DMS114 treated with DMSO at 0.1 percent for 48 hours (cell line): Measurements from ENCODE around the gene SLC4A9.
"Not testable (repeated sequence)": the region's sequence is repeated elsewhere in the genome, so short reads cannot be mapped to it uniquely, and the experiment has no call there.

Experiments
- DNase-seq: peaks from one replicate; lab custom pipeline; 2025; ENCODE audit not compliant: unreplicated experiment; lab: John Stamatoyannopoulos, UW

The SLC4A9 gene

GRCh38 chr5:140393738-140394137 lies 33.7 kb downstream of the SLC4A9 start:
- no peak for DNase-seq

- no peak for DNase-seq
Observed at GRCh38 chr5:140398379-140398811, 38.4 kb downstream of the SLC4A9 start.

GRCh38 chr5:140399979-140400729 lies 40.2 kb downstream of the SLC4A9 start:
- DNase-seq = no peak

GRCh38 chr5:140400730-140401361 lies 40.9 kb downstream of the SLC4A9 start:
- DNase-seq = peak; percentile 96

- peak; percentile 99 for DNase-seq
Observed at GRCh38 chr5:140401362-140402257, 41.6 kb downstream of the SLC4A9 start, which contains the start of gene ANKHD1. TSS of gene ANKHD1 (plus strand) at chr5:140401833. CDS start at chr5:140401968, 135 bp downstream.

- DNase-seq = peak; percentile 80
Observed at GRCh38 chr5:140402258-140403074, 42.5 kb downstream of the SLC4A9 start.

GRCh38 chr5:140403613-140404012 lies 43.6 kb downstream of the SLC4A9 start:
- DNase-seq = no peak

- DNase-seq = no peak
Observed at GRCh38 chr5:140408750-140409241, 48.8 kb downstream of the SLC4A9 start.

- no peak for DNase-seq
Observed at GRCh38 chr5:140413230-140413629, 53.2 kb downstream of the SLC4A9 start.

- no peak for DNase-seq
Observed at GRCh38 chr5:140417235-140417634, 57.2 kb downstream of the SLC4A9 start.

GRCh38 chr5:140418862-140419520 lies 59.0 kb downstream of the SLC4A9 start:
- no peak for DNase-seq

- no peak for DNase-seq
Observed at GRCh38 chr5:140420226-140420570, 60.2 kb downstream of the SLC4A9 start.

GRCh38 chr5:140420665-140421361 lies 60.8 kb downstream of the SLC4A9 start:
- no peak for DNase-seq

- DNase-seq = not testable (repeated sequence)
Observed at GRCh38 chr5:140421375-140421774, 61.4 kb downstream of the SLC4A9 start.

GRCh38 chr5:140423609-140424008 lies 63.6 kb downstream of the SLC4A9 start:
- DNase-seq = no peak

- DNase-seq = no peak
Observed at GRCh38 chr5:140424135-140424534, 64.1 kb downstream of the SLC4A9 start.
